Measurements from ENCODE around the gene APEH. TPM values are rescaled to one million over a fixed set of nuclear protein-coding genes. Genes with fewer than 3 reads are reported as not detected.

APEH gene
- total and polyA plus RNA-seq, 2 of the 13 experiments (the other 11 are each of a cell fraction or from before 2014, with no cell fraction given): 116 to 130 TPM

- TF ChIP-seq, protein P1, sequence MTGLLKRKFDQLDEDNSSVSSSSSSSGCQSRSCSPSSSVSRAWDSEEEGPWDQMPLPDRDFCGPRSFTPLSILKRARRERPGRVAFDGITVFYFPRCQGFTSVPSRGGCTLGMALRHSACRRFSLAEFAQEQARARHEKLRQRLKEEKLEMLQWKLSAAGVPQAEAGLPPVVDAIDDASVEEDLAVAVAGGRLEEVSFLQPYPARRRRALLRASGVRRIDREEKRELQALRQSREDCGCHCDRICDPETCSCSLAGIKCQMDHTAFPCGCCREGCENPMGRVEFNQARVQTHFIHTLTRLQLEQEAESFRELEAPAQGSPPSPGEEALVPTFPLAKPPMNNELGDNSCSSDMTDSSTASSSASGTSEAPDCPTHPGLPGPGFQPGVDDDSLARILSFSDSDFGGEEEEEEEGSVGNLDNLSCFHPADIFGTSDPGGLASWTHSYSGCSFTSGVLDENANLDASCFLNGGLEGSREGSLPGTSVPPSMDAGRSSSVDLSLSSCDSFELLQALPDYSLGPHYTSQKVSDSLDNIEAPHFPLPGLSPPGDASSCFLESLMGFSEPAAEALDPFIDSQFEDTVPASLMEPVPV (CRISPR knock-in tag; IDR thresholded peaks at IDR 0.05): no peak
- no peak for TF ChIP-seq ZNF326 (CRISPR knock-in tag; IDR thresholded peaks at IDR 0.05; ENCODE audit: borderline replicate concordance)
- TF ChIP-seq ZNF468 (CRISPR knock-in tag; IDR thresholded peaks at IDR 0.05): no peak
- TF ChIP-seq, protein P2, sequence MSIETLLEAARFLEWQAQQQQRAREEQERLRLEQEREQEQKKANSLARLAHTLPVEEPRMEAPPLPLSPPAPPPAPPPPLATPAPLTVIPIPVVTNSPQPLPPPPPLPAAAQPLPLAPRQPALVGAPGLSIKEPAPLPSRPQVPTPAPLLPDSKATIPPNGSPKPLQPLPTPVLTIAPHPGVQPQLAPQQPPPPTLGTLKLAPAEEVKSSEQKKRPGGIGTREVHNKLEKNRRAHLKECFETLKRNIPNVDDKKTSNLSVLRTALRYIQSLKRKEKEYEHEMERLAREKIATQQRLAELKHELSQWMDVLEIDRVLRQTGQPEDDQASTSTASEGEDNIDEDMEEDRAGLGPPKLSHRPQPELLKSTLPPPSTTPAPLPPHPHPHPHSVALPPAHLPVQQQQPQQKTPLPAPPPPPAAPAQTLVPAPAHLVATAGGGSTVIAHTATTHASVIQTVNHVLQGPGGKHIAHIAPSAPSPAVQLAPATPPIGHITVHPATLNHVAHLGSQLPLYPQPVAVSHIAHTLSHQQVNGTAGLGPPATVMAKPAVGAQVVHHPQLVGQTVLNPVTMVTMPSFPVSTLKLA (IDR thresholded peaks at IDR 0.05): no peak
- TF ChIP-seq USF2 (IDR thresholded peaks at IDR 0.05; ENCODE audit: low read depth, low read length): no peak
- no peak; the same call in 1 of the 2 replicates for TF ChIP-seq USF2 (CRISPR knock-in tag; IDR thresholded peaks at IDR 0.05; ENCODE audit: borderline replicate concordance)
- TF ChIP-seq ZNF251 (CRISPR knock-in tag; IDR thresholded peaks at IDR 0.05): no peak
- TF ChIP-seq ZNF572 (CRISPR knock-in tag; IDR thresholded peaks at IDR 0.05): no peak
- no peak for TF ChIP-seq ZNF766 (CRISPR knock-in tag; IDR thresholded peaks at IDR 0.05; ENCODE audit: borderline replicate concordance)
- TF ChIP-seq IKZF4 (CRISPR knock-in tag; IDR thresholded peaks at IDR 0.05; ENCODE audit: borderline replicate concordance, low read depth, not compliant biosample characterization): no peak
- no peak for TF ChIP-seq ZNF335 (CRISPR knock-in tag; IDR thresholded peaks at IDR 0.05)
- TF ChIP-seq POGK (CRISPR knock-in tag; conservative IDR thresholded peaks at IDR 0.05): no peak
- no peak for TF ChIP-seq RAD21 (CRISPR knock-in tag; IDR thresholded peaks at IDR 0.05)
- no peak for TF ChIP-seq ZFP36 (IDR thresholded peaks at IDR 0.05; ENCODE audit: borderline replicate concordance, low read depth, low read length, partially characterized antibody)
- TF ChIP-seq ZNF550 (CRISPR knock-in tag; IDR thresholded peaks at IDR 0.05; ENCODE audit: borderline replicate concordance): no peak
- TF ChIP-seq SUZ12 (IDR thresholded peaks at IDR 0.05; ENCODE audit: low read depth, low read length): no peak
- TF ChIP-seq TMF1 (CRISPR knock-in tag; IDR thresholded peaks at IDR 0.05; ENCODE audit: low read depth): no peak
- no peak for TF ChIP-seq ZNF367 (CRISPR knock-in tag; IDR thresholded peaks at IDR 0.05; ENCODE audit: borderline replicate concordance)
- TF ChIP-seq PRDM4 (CRISPR knock-in tag; IDR thresholded peaks at IDR 0.05; ENCODE audit: borderline replicate concordance): no peak
- peak; percentile 97 for TF ChIP-seq ZNF121 (CRISPR knock-in tag; IDR thresholded peaks at IDR 0.05)
- TF ChIP-seq ESRRA (CRISPR knock-in tag; IDR thresholded peaks at IDR 0.05; ENCODE audit: low read depth): peak; percentile 86
- TF ChIP-seq NBN (conservative IDR thresholded peaks at IDR 0.05): no peak
These were observed 7.6 kb upstream of the APEH start (continued) for GRCh38 chr3:49666592-49666991.
